T-helper 2 cell treated with Interferon-gamma antibody and Interleukin-4, amounts not matched to agents 5 μg/mL and 100 μg/mL, for 36 hours (primary cell): ENCODE results near the gene INTS11.

Source experiments
- DNase-seq: peaks from one replicate; pipeline ENCODE4 v3.0.0; 2021; ENCODE audit warnings: low spot score
- H3K27ac Mint-ChIP-seq: one replicate; pipeline ENCODE4 v1.8.0; 2021; ENCODE audit warnings: mild to moderate bottlenecking, mixed read lengths
- H3K27me3 Mint-ChIP-seq: one replicate; pipeline ENCODE4 v1.8.0; 2021; ENCODE audit warnings: low read depth, mixed read lengths
- H3K36me3 Mint-ChIP-seq: one replicate; pipeline ENCODE4 v1.8.0; 2021; ENCODE audit warnings: low read depth, mixed read lengths
- H3K4me1 Mint-ChIP-seq: one replicate; pipeline ENCODE4 v1.8.0; 2021; ENCODE audit warnings: low read depth, mixed read lengths
- H3K4me3 Mint-ChIP-seq: one replicate; pipeline ENCODE4 v1.8.0; 2022; ENCODE audit warnings: mild to moderate bottlenecking, moderate library complexity, mixed read lengths
- H3K9me3 Mint-ChIP-seq: one replicate; pipeline ENCODE4 v1.8.0; 2021; ENCODE audit warnings: mixed read lengths

The INTS11 gene

DNA sequence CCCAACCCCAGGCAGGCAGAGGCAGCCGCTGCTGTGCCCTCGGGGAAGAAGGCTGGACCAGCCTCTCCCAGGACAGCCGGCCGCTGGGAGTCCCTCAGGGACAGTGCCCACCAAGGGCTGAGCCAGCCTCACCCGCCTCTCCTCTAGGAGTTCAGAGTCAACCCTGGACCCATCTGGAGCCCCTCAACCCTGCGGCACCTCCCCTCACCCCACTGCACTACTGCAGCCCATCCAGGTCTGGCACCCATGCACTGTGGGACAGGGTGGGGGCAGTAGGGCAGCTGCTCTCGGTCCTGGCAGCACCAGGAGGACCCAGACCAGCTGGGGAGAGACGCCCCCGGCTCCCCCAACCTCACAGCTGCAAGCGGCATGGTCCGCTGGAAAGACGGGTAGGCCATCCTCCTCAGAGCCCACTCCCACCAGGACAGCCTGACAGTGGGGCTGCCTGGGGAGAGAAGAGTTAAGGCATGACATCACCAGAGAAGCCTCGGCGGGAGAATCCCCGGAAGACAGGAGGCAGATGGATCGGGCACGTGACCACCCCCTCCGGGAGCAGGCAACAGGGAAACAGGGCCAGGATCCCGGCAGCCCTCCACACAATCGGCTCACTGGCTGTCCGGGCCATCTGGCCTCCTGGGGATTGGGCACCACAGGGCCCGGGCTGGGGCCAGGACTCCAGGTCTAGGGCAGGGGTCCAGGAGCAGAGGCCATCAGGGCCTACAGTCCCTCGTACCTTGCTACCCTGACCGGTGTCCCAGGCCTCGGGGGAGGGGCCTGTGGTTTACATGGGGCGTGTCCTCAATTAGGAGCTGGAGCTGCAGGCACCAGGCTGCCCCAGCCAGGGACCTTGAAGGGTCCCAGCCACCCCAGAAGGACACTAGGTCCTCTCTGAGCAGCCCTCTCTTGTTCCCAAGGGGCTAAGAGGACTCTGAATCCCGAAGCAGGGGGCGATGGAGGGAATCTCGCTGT lies 19.8 kb downstream of the INTS11 start:
- Mint-ChIP-seq H3K4me1 (peaks cover 13% of the 10 kb centered on the region), H3K36me3 (peaks cover 1% of the 10 kb centered on the region), H3K9me3 (no peaks in the 10 kb centered on the region), H3K4me3 (peak overlapping the region; percentile 89), H3K27ac (peak overlapping the region; percentile 80), H3K27me3 (no peaks in the 10 kb centered on the region)
- DNase-seq: no peak

- DNase-seq: no peak
- peaks cover 13% of the 10 kb centered on the region for H3K4me1 Mint-ChIP-seq
- H3K27ac Mint-ChIP-seq: no peak overlapping the region
- H3K27me3 Mint-ChIP-seq: no peaks in the 10 kb centered on the region
- no peak overlapping the region for H3K4me3 Mint-ChIP-seq
- H3K9me3 Mint-ChIP-seq: no peaks in the 10 kb centered on the region
- H3K36me3 Mint-ChIP-seq: no peaks in the 10 kb centered on the region
Observed at GRCh38 chr1:1303736-1304135, 20.7 kb downstream of the INTS11 start.

DNA sequence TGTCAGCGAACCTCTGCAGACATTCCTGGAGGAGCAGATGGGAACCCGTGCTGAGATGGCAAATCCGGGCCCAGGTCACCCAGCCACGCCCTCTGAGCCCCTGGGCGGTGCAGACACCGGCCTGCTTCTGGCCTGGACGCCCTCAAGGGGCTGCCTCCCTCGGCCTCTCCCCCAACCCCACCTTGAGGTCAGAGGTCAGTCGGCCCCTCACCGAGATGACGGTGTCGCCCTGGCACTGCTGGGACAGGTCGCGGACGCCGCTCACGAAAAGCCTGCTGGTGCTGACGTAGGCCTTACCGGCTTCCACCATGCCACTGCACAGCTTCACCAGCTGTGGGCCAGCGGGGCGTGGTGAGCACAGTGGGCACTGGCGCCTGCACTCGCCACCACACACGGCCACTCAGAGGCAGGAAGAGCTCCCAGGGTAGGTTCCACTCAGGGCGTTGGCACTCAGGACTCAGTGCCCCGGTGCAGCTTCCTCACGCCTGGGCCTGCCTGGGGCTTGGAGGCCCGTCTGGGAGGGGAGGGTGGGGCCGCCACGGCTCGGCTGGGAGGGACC lies 21.4 kb downstream of the INTS11 start:
- no peak for DNase-seq
- no peaks in the 10 kb centered on the region for H3K36me3 Mint-ChIP-seq
- peaks cover 13% of the 10 kb centered on the region for H3K4me1 Mint-ChIP-seq
- no peaks in the 10 kb centered on the region for H3K9me3 Mint-ChIP-seq
- H3K27ac Mint-ChIP-seq: no peak overlapping the region
- H3K27me3 Mint-ChIP-seq: no peaks in the 10 kb centered on the region
- H3K4me3 Mint-ChIP-seq: no peak overlapping the region

DNA sequence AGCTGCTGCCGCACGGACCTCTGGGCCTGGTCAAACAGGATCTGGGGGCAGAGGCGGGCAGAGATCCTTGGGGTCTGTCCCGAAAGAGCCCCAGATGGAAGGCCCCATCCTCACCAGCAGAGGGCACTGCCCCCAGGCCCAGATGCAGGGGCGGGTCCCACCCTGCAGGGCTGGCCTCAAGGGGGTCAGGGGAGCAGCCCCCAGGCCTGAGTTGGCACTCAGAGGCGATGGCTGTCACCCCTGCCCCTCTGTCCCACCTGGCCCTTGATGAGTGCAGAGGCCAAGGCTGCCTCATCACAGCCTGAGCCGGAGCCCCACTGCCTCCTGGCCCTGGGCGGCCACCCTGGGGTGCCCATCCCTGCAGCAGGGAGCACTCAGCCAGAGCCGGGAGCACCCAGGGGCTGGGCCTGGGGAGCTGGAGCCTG lies 22.4 kb downstream of the INTS11 start:
- Mint-ChIP-seq H3K27me3 (no peaks in the 10 kb centered on the region), H3K4me3 (no peak overlapping the region), H3K27ac (no peak overlapping the region), H3K9me3 (no peaks in the 10 kb centered on the region), H3K4me1 (peaks cover 12% of the 10 kb centered on the region), H3K36me3 (no peaks in the 10 kb centered on the region)
- no peak for DNase-seq

DNA sequence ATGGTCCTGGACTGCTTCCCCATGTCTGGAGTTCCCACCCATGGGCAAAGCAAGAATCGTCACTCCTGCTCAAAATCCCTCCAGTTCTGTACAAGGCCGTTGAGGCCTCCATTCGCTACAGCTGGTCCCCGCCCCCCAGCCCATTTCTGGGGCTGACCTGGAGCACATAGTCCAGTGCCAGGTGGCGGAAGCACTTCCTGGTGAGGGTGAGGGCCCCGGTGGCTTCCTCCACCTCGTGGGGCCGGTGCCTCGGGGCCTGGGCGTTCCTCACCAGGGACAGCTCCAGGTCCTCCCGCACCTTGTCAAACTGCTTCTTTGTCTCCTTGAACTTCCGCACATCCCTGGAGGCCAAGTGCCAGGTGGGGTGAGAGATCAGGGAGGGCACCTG lies 24.1 kb downstream of the INTS11 start:
- H3K36me3 Mint-ChIP-seq: peaks cover 2% of the 10 kb centered on the region
- no peak overlapping the region for H3K27ac Mint-ChIP-seq
- H3K4me3 Mint-ChIP-seq: no peak overlapping the region
- no peaks in the 10 kb centered on the region for H3K9me3 Mint-ChIP-seq
- H3K4me1 Mint-ChIP-seq: no peaks in the 10 kb centered on the region
- H3K27me3 Mint-ChIP-seq: no peaks in the 10 kb centered on the region
- DNase-seq: no peak

DNA sequence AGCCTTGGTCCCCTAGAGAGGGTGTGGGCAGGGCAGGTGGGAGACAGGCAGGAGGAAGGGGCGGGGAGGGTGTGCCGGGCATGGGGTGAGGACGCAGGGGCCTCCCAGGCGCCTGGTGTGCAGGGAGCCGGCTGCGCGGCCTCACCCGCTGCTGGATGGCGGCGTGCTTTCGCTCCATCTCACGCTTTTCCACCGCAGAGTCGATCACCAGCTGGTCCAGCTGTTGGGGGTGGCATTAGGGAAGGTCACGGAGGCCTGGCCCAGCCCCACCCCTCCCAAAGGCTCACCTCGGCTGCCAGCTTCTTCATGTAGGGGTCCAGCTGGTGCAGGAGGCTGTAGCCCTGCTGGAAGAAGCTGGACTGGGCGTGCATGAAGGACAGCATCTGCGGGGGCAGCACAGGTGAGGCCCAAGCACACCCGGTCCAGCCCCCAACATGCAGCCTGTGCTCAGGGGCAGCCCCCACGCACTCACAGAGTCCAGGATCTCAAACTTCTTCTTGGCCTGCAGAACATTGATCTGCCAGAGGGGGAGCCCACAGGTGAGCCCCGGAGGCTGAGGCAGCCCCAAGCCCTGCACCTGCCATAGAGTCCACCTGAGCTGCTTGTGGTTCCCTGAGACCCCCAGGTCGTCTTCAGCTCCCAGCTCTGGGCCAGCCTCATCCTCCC lies 24.6 kb downstream of the INTS11 start:
- Mint-ChIP-seq H3K9me3 (no peaks in the 10 kb centered on the region), H3K27ac (no peak overlapping the region), H3K27me3 (no peaks in the 10 kb centered on the region), H3K4me1 (no peaks in the 10 kb centered on the region), H3K4me3 (no peak overlapping the region), H3K36me3 (peaks cover 2% of the 10 kb centered on the region)
- no peak for DNase-seq

- Mint-ChIP-seq H3K4me3 (no peak overlapping the region), H3K36me3 (peaks cover 2% of the 10 kb centered on the region), H3K27ac (no peak overlapping the region), H3K4me1 (no peaks in the 10 kb centered on the region), H3K27me3 (no peaks in the 10 kb centered on the region), H3K9me3 (no peaks in the 10 kb centered on the region)
- DNase-seq: no peak
Observed at GRCh38 chr1:1298861-1299685, 25.4 kb downstream of the INTS11 start.

DNA sequence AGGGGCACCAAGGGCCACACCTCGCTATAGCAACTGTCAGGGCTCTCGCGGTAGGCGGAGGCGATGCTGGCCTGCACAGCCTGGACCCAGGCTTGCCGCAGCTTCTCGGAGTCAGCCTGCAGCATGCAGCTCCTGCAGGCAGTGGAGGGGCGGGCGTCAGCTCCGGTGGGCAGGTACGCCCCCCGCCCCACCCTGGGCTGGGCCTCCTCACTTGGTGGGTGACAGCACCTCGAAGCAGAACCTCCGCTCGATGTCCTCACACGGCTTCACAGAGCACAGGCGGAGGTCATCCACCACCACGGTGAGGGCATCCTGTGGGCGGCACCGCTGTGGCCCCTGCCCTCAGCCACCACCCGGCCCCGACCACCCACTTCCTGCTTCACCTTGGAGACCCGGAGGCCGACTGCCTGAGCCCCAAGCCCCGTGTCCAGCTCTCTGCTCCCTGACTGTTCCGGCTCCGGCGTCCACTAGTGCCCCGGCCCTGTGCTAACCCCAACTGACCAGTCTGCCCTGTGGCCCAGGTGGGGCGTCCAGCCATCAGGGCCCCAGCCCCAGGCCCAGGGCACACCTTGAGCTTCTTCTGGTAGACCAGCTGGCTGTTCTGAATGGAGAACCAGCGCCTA lies 26.5 kb downstream of the INTS11 start:
- DNase-seq: no peak

GRCh38 chr1:1296070-1297061 lies 28.1 kb downstream of the INTS11 start:
- H3K36me3 Mint-ChIP-seq: peaks cover 2% of the 10 kb centered on the region
- H3K9me3 Mint-ChIP-seq: no peaks in the 10 kb centered on the region
- H3K4me3 Mint-ChIP-seq: no peak overlapping the region
- no peak overlapping the region for H3K27ac Mint-ChIP-seq
- DNase-seq: no peak
- H3K4me1 Mint-ChIP-seq: no peaks in the 10 kb centered on the region
- H3K27me3 Mint-ChIP-seq: no peaks in the 10 kb centered on the region

More for the DNA sequence above, 26.5 kb downstream of the INTS11 start:
- Mint-ChIP-seq H3K9me3 (no peaks in the 10 kb centered on the region), H3K4me3 (no peak overlapping the region), H3K4me1 (no peaks in the 10 kb centered on the region), H3K27me3 (no peaks in the 10 kb centered on the region), H3K27ac (no peak overlapping the region), H3K36me3 (peaks cover 2% of the 10 kb centered on the region)

GRCh38 chr1:1295154-1295923 lies 29.1 kb downstream of the INTS11 start:
- Mint-ChIP-seq H3K9me3 (no peaks in the 10 kb centered on the region), H3K27me3 (no peaks in the 10 kb centered on the region), H3K4me3 (no peak overlapping the region), H3K4me1 (no peaks in the 10 kb centered on the region), H3K27ac (no peak overlapping the region), H3K36me3 (peaks cover 2% of the 10 kb centered on the region)
- no peak for DNase-seq

GRCh38 chr1:1294250-1294890 lies 30.1 kb downstream of the INTS11 start:
- H3K4me1 Mint-ChIP-seq: no peaks in the 10 kb centered on the region
- peaks cover 2% of the 10 kb centered on the region for H3K36me3 Mint-ChIP-seq
- DNase-seq: no peak

More at GRCh38 chr1:1294250-1294890, 30.1 kb downstream of the INTS11 start:
- Mint-ChIP-seq H3K27ac (no peak overlapping the region), H3K27me3 (no peaks in the 10 kb centered on the region), H3K4me3 (no peak overlapping the region), H3K9me3 (no peaks in the 10 kb centered on the region)
